ENCODE data around the gene ARHGAP15.

ARHGAP15 gene

DNA sequence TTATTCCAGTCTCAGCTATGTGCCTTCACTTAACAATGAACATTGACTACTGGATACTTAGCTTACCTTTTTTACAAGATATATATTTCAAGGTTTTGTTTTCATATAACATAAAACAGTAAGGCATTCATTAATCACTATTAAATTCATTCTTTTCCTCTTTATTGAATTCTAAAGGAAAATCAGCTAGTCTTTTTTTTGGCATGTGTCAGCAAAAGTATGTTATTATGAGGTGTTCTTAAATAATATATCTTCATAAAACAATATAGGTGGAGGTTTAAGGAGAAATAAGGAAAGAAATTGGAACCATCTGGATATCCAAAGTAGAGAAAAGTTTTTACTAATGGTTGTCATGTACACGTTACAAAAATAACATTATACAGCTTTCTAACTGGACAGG lies 472.6 kb downstream of the ARHGAP15 start:
- H3K4me3 ChIP-seq (ENCODE audit: low read depth, low read length) = no peak overlapping the region
- DNase-seq = no peak
- H3K4me1 ChIP-seq = no peaks in the 10 kb centered on the region
- TF ChIP-seq, protein P1, sequence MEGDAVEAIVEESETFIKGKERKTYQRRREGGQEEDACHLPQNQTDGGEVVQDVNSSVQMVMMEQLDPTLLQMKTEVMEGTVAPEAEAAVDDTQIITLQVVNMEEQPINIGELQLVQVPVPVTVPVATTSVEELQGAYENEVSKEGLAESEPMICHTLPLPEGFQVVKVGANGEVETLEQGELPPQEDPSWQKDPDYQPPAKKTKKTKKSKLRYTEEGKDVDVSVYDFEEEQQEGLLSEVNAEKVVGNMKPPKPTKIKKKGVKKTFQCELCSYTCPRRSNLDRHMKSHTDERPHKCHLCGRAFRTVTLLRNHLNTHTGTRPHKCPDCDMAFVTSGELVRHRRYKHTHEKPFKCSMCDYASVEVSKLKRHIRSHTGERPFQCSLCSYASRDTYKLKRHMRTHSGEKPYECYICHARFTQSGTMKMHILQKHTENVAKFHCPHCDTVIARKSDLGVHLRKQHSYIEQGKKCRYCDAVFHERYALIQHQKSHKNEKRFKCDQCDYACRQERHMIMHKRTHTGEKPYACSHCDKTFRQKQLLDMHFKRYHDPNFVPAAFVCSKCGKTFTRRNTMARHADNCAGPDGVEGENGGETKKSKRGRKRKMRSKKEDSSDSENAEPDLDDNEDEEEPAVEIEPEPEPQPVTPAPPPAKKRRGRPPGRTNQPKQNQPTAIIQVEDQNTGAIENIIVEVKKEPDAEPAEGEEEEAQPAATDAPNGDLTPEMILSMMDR (IDR thresholded peaks at IDR 0.05; ENCODE audit: low read depth, low read length) = no peak
- no peaks in the 10 kb centered on the region for H3K27me3 ChIP-seq
- no peaks in the 10 kb centered on the region for H3K36me3 ChIP-seq
- no peaks in the 10 kb centered on the region for H3K9me3 ChIP-seq

DNA sequence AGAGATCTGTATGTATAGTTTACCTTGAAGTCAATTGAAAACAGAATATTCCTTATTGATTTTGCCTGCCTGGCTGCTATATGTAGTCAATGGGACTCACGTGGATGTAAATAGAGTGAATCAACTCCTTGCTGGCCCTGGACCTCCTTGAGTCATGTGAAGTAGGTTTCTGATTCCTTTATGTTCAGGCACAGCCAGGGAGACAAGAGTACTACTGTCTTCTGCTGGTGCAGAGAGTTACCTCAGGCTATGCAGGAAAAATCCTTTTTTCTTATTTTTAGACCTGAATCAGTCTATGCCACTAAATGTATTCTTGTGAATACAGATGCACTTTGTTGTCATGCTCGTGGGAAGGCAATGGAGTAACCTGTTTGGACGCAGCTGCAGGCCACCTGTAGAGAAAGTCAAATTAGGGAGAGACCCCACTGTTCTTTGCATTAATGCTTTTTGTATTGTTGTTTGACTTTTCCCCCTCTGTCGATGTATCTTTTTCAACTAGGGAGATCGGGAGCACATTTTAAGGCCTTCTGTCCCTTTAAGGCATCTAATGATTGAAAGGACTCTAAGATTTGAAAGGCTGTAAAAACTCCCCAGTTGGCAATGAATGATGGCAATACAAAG lies 473.9 kb downstream of the ARHGAP15 start:
- no peaks in the 10 kb centered on the region for H3K9me3 ChIP-seq
- H3K4me3 ChIP-seq (ENCODE audit: low read depth, low read length) = no peak overlapping the region
- no peaks in the 10 kb centered on the region for H3K4me1 ChIP-seq
- H3K36me3 ChIP-seq = no peaks in the 10 kb centered on the region
- DNase-seq = no peak
- TF ChIP-seq, protein P1 (IDR thresholded peaks at IDR 0.05; ENCODE audit: low read depth, low read length) = no peak
- H3K27me3 ChIP-seq = no peaks in the 10 kb centered on the region

DNA sequence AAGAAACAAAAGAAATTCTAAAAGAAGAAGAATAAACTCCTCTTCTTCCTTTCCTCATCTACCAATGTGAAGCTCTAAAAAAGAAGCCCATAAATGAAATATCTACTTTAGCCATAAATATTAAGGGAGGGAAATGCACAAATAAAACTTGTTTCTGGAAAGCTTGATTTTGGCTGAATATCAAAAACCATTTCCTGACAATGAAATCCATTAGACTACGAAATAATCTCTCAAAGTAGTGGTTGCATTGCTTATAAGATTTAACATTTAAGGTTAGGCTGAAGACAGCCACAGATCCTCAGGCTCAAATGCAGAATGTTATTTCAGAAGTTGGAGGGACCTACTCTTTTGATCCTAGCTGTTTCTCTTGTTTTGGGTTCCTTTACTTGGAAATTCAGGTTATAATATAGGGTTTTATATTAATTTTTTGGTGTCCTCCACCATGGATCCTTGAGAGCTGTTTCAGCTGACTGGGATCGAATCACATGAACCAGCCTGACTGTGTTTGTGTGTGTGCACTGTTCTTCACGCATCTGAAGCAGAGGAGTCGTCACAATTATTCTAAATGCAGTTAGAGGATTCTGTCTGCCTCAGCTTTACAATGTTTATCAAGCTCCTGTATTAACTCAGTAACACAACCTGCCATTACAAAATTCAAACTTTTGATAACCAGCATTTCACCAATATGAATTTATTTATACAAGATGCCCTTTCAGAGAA lies 474.8 kb downstream of the ARHGAP15 start:
- Histone ChIP-seq H3K9me3 (no peaks in the 10 kb centered on the region), H3K4me3 (ENCODE audit: low read depth, low read length) (no peak overlapping the region), H3K27me3 (no peaks in the 10 kb centered on the region), H3K4me1 (no peaks in the 10 kb centered on the region), H3K36me3 (no peaks in the 10 kb centered on the region)
- TF ChIP-seq, protein P1 (IDR thresholded peaks at IDR 0.05; ENCODE audit: low read depth, low read length) = no peak
- no peak for DNase-seq

DNA sequence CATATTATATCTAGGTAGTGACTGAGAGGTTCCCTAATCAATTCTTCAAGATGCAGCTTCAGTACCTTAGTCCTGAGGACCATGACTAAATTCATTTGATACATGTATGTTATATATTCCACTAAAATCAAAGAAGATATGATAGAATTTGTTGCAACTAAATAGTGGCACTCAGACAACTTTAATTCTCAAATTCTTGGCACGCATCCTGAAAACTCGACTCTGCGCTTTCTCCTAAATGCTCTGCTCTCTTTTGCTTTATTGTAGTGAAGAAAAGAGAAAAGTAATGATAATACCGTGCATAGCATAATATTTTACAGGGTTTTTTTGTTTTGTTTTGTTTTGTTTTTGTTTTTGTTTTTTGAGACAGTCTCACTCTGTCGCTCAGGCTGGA lies 475.3 kb downstream of the ARHGAP15 start:
- Histone ChIP-seq H3K4me1 (no peaks in the 10 kb centered on the region), H3K9me3 (no peaks in the 10 kb centered on the region), H3K36me3 (no peaks in the 10 kb centered on the region), H3K4me3 (ENCODE audit: low read depth, low read length) (no peak overlapping the region), H3K27me3 (no peaks in the 10 kb centered on the region)
- DNase-seq = no peak
- TF ChIP-seq, protein P1 (IDR thresholded peaks at IDR 0.05; ENCODE audit: low read depth, low read length) = no peak

DNA sequence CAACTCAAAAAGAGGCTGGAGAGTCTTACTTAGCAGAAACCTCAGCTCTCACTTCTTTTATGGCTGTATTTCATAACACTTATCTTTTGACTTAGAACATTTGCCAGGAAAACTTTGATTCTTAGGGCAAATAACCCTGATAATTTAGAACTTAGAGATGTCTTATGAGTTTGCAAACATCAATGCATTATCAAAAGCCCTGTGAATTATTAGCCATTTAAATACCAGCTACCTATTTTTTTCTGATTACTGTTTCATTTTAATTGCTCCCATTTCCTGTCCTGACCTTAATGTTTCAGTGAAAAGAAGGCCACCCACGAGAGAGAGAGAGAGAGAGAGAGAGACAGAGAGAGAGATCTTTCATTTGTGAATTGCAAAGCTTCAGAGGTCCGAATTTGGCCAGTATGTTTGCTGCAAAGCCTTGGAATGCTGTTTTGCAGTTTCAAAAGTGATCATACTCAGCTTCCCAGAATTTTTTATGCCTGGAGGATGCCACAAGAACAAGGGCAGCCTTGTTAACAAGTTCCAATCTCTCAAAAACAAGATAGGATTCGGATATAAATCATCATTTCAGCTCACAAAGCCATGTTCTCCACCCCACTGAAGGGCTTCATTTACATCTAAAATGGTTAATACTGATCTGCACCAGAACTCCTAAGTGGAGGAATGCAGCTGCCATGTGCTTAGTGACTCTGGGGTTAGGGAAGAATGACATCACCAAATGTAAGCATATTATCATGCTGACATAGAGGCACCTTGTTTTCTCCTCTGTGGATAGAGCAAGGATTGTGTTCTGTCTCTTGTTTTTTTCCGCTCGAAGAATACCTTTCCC lies 478.2 kb downstream of the ARHGAP15 start:
- Histone ChIP-seq H3K4me3 (ENCODE audit: low read depth, low read length) (no peak overlapping the region), H3K9me3 (no peaks in the 10 kb centered on the region), H3K27me3 (no peaks in the 10 kb centered on the region), H3K36me3 (no peaks in the 10 kb centered on the region), H3K4me1 (no peaks in the 10 kb centered on the region)
- TF ChIP-seq, protein P1 (IDR thresholded peaks at IDR 0.05; ENCODE audit: low read depth, low read length) = no peak
- no peak for DNase-seq
